ENCODE data around the gene OR5M8.

Gene OR5M8

DNA sequence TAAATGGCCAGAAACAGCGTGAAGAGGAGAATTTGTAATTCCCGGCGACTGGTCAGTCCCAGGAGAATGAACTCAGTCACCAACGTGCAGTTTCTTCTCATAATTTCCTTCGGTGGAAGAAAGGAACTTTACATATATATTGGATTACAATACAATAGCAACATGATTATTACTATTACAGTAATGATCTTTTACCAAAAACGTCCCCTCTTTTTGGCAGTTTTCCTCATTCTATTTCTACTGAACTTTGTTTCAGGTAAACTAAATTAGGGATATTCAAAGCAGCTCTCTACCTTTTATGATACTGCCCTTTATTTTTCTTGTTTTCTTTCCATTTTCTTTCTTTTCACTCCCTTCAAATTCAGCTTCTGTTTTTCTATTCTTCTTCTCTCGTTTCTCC lies at the start of gene OR5M8:
Gene OR5M8 (minus strand): TSS at position 101 of the 400 bp plus-strand sequence. CDS start 0 bp downstream, at position 101.
- no peak for DNase-seq

DNA sequence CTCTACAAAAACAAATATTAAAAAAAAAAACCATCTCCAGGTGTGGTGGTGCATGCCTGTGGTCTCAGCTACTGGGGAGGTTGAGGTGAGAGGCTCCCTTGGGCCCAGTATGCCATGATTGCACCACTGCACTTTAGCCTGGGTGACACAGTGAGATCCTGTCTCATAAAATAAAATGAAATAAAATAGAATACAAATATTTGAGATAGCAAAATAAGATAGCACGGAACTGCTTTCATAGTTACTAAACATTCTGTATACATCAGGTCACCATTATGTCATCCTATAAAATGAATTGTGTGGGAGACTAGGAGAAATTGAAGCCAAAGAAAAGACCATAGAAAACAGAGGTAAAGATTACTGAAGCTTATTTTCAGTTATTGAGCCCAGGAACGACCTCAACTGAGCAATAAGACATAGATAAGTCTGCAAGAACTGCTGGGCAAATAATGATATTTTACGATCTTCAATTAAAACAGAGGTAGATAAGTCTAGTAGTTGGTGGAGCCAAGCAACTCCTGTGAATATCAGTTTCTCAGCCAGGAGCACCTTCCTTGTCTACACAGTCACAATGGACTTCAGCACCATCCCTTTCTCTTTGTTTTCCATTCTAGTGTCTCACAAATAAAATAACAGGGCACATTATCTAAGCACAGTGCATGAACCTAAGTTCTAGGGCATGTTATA lies 42.0 kb upstream of the OR5M8 start:
- DNase-seq, result no peak

DNA sequence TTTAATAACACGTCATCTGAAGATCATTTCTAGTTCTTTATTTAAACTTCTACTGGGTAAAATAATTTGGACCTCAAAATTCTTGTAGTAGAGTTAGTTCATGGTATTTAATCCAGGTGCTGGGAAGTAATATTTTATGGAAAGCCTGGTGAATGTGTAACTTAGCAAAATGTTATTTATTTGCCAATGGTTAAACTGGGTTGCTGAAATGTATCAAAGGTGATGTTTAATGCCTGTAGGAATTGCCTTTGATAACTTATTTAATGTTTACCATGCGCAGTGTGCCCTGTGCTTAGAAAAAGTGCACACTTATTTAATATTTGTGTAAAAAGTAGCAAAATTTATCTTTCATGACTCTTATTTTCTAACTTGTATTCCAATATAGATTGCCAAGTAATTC lies 40.7 kb upstream of the OR5M8 start:
- DNase-seq, result no peak

DNA sequence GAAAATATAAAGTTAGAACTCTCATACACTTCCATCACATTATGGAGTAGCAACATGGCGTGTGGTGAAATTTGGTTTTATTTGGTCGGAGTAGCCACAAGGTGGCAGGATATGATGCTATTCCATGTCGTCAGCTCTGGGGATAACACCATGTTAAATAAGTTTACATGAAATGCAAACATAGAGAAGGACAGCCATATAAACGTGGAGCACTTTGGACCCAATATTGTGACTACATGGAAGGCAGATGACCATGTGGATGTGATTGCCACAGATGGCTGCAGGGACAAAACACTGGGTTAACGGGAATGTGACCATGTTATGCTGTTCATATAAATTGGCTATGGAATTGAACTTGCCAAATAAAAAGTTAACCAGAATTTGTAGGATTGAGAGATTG lies 30.8 kb upstream of the OR5M8 start:
- DNase-seq, result no peak

DNA sequence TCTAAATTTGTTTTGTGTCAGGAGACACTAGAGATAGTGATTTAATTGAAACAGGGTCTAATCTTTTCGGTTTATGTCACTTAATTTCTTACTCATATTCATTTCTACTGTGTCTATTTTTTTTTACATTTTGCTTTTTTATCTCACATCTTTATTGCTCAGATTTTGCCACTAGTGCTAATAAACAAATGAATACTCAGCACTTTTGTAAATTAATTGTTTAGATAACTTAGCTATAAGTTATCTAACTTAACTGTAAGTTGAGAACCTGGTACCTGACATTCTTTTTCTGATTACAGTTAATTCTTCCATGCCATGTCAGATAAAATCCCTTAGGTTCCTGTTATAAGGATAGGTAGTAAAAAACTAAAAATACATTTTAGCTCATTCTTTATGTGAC lies 22.1 kb upstream of the OR5M8 start:
- no peak for DNase-seq

DNA sequence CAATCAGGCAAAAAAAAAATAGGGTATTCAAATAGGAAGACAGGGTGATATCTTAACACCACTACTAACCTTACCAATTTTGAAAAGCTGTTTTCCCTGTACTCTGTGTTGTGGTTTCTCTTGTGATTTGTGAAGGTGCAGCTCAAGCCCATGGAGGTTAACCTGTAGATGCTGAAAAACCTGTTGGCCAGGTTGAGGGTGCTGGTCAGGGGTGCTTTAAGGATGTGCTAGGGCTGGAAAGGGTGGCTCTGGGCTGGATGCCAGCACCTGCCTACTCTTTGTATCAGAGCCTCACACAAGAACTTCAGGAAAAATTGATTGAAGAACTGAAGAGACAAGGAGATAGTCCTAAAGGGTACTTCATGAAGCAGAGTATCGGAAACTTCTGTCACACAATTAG lies 18.3 kb upstream of the OR5M8 start:
- no peak for DNase-seq

DNA sequence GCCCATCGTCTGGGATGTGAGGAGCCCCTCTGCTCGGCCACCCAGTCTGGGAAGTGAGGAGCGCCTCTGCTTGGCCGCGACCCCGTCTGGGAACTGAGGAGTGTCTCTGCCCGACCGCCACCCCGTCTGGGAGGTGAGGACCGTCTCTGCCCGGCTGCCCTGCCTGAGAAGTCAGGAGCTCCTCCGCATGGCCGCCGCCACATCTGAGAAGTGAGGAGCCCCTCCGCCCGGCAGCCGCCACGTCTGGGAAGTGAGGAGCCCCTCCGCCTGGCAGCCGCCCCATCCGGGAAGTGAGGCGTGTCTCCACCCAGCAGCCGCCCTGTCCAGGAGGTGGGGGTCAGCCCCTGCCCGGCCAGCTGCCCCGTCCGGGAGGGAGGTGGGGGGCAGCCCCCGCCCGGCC lies 5.8 kb upstream of the OR5M8 start:
- no peak for DNase-seq

DNA sequence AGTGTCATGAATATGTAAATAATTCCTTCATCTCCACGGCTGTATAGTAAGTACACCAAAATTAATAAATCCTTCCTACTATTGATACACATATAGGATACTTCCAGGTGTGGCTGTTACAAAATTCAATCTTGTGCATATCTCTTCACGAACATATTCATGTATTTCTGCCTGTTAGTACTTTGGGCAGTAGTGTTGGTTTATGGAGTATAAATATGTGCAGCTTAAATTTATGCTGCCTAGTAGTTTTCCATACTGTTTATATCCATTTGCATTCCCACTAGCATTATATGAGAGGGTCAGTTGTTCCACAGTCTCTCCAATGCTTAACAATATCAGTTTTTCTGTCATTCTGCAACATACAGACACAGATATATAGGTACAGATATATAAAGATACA lies 3.9 kb upstream of the OR5M8 start:
- DNase-seq, result no peak

DNA sequence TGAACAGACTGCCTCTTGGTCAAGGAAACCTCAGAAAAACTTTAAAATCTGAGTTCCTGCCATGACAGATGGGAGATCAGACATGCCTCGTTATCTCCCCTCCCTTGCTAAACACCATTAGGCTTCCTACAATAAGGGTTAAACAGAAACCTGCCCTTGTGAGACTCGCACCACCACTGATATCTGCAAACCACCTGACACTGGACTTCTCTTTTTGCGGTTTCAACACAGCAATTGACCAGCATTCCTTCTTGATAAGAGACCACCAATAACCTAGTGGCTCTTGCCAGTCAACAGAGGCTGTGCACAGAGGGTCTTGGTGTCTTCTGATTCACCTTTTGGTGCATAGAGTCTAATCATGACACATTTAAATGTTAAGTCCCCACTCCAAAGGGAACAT lies 4.4 kb downstream of the OR5M8 start:
- no peak for DNase-seq

DNA sequence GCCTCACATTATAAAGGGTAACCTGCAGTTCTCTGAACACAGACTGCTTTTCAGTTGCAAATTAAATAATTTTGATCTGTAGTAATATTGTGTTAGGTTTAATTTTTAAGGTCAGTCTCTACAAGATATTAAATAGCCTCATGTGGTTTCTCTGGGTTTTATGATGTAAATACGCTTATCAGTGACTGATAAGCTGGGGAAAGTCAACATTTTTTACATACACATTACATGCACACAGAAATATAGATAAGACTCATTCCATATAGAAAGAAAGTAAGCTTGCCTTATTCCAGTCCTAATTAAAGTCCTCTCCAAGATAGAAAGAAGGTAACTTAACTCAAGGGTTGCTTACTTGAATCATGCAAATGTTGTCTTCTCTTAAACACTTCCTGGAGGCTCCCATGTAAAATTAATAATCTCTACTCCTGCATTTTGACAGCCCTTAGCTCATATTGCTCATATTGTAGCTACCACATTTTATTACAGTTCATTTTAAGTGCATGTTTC lies 16.4 kb downstream of the OR5M8 start:
- no peak for DNase-seq

DNA sequence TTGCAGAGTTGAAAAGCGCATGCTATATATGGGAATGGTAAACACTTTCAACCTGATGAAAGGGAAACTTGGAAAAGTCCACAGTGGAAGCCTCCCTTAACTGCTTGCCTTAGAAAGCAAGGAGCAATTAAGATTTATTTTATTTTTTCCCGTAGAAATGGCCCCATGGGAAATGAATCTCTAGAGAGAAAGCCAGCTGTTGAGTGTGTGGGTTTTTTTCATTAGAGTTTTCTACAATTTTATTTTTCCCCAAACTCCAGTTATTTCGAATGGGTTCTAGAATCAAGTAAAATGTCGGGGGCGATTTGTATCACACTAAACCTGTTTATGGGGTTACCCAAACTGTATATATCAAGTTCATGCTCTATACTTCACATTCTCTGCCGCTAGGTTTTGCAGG lies 17.9 kb downstream of the OR5M8 start, which contains the start of gene OR5M3:
Gene OR5M3 (minus strand): TSS at position 101 of the 400 bp plus-strand sequence. CDS start 2,855 bp downstream, outside the sequence.
- DNase-seq, result no peak

DNA sequence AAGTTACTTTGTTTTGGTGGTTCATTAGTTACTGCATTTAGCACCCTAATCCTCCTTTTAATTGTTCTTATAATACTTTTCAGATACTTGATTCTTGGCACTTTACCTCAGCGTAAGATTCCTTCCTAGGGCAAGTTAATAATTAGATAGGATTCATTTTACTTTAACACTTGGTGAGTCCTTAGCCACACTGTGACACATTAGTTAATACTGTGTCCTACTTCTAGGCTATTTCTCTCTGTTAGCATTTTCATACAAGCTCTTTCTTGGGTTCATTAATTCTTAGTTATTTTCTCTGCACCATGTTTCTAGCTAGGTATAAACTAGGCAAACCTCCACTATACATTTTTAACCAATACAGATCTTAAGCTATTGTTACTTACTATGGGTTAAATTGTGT lies 34.1 kb downstream of the OR5M8 start:
- no peak for DNase-seq

DNA sequence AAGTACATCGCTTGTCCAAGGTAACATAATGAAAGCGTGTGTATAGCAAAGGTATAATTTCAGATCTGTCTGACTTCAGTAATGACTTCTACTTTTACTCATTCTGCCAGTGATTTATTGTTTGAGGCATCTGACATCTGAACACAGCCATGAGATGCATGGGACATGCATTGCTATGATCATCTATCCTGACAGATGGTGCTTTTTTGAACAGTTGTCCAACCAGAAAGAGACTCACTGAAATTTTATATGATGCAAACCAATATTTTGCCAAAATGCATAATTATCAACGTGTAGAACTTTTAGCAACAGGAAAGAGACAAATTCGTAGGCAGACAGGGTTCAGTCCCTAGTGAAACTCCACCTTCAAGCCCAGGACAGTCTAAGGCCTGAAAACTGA lies 37.6 kb downstream of the OR5M8 start:
- DNase-seq, result no peak

All from NCI-H1436 treated with DMSO at 0.1 percent for 48 hours (cell line).